Psoas muscle (tissue), 8 donors: ENCODE results near the gene C14orf93. TPM values are rescaled to one million over a fixed set of nuclear protein-coding genes. Genes with fewer than 3 reads are reported as not detected.

Source experiments
- ATAC-seq, 4 donors: fragments of 200-7000 bp; cut with Tn5 transposase; one replicate each; pipeline ENCODE4 v1.9.1; 2020; ENCODE audit warnings: moderate library complexity in 3 of 4, mild to moderate bottlenecking in 2 of 4
- DNase-seq, 2 donors: peaks; one replicate each; pipeline ENCODE4 v3.0.0-alpha.2; 2020
- H3K27ac ChIP-seq: fragments of 200-600 bp; one replicate; pipeline ENCODE4 v1.8.0; 2022
- H3K27me3 ChIP-seq, 3 donors: fragments of 200-600 bp in 1 of 3; one replicate each; pipeline versions ENCODE4 v1.6.1 to v1.8.0; 2013 to 2022; ENCODE audit warnings: low read length in 2 of 3, mild to moderate bottlenecking in 2 of 3, moderate library complexity in 1 of 3; ENCODE audit not compliant: insufficient read depth in 3 of 3
- H3K36me3 ChIP-seq, 2 donors: fragments of 200-600 bp in 1 of 2; one replicate each; pipeline versions ENCODE4 v1.6.1 to v1.8.0; 2013 to 2022; ENCODE audit warnings: low read depth in 1 of 2, mild to moderate bottlenecking in 1 of 2, moderate library complexity in 1 of 2; ENCODE audit not compliant: insufficient read depth in 1 of 2
- H3K4me1 ChIP-seq: fragments of 200-600 bp; one replicate; pipeline ENCODE4 v1.8.0; 2022
- H3K4me3 ChIP-seq: fragments of 200-600 bp; one replicate; pipeline ENCODE4 v1.8.0; 2022; ENCODE audit warnings: mild to moderate bottlenecking
- H3K9me3 ChIP-seq: fragments of 200-600 bp; one replicate; pipeline ENCODE4 v1.8.0; 2022
- WGBS, 3 donors: extraction: QIAGEN DNeasy Blood & Tissue Kit; methylation state at CpG; one replicate each; pipeline versions ENCODE4 v1.1.6 to v1.1.7; 2013; 5-methylcytosine and 5-hydroxymethylcytosine counted together
- intact Hi-C, 2 donors: fragments of 100-400 bp; cut with DNase I; formaldehyde crosslinking; loops; one replicate each; pipeline versions ENCODE4 v1.11.0 to v1.14.2; 2022
- polyA plus RNA-seq, 3 donors: library from polyadenylated mRNA; stranded (reverse); fragments of 200-250 nt; gene quantifications; one replicate each; pipeline ENCODE4 v1.2.3, GENCODE V29; 2013
- total RNA-seq, 4 donors: library from RNA; stranded (reverse); fragmentation: NEBNext Ultra II Directional in 2 of 4; extraction: Animal tissue kit (Norgen Biotek cat#: 25700) in 2 of 4; gene quantifications; one replicate each; pipeline versions ENCODE4 v1.2.1 to v1.2.4, GENCODE V29; 2021 to 2023
- TF ChIP-seq, protein P1 (sequence below): fragments of 200-600 bp; IDR thresholded peaks from one replicate; pipeline ENCODE4 v1.8.0; 2022; ENCODE audit warnings: antibody characterized with exemption
- donor health status: healthy with polysubstance abuse.
- donor health status: DM: no; HTN: no; CAD: no; lungs with moderate emphysema.
- donor health status: Bipolar disorder and iron deficiency.
- donor health status: healthy.
- donor health status: DM: yes; HTN: yes; CAD: no.
- donor health status: DM: no; HTN: no; CAD: no.
- donor health status: DM: no; HTN: no; CAD: no.
- donor health status: DM: yes; HTN: yes; CAD: no.

The C14orf93 gene
- total and polyA plus RNA-seq, 7 donors = 1.7 to 5.1 (median 3.5) TPM

DNA sequence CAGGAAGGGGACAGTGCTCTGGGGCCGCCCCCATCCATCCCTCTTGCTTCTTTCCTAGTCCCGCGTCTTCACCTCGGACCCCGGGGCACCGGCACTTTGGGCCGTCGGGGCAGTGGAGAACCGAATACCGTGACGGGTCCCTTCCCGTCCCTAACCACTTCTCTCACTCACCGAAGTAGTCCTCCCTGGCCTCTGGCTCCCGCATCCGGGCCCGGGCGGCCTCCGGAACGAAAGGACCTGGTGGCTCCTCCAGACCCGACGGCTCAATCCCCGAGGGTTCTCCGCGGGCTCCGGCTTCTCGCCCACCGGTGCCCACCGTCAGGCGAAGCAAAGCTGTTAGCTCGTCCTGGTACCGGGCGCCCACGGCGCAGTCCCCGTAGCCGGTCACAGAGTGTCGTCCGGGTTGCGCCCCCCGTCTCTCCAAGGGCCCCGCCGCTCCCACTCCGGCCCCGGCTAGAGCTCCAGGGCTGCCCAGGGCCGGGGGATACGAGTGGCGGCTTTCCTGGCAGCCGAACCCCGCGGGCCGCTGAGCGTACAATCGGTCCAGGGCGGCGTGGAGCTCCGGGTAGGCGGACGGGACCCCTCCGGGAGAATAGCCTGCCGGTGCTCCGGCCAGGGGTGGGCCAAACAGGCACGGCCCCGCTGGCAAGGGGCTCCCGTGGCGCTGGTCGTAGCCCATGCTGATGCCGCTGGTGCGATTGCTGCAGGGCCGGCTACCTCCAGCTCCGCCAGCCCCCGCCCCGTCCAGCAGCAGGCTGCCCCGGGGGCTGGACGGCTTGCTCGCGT, 28.7 kb downstream of the C14orf93 start:
- 1 to 3% (median 2%) methylated on average over 53 to 76 of the region's 76 CpGs for WGBS, 3 donors

DNA sequence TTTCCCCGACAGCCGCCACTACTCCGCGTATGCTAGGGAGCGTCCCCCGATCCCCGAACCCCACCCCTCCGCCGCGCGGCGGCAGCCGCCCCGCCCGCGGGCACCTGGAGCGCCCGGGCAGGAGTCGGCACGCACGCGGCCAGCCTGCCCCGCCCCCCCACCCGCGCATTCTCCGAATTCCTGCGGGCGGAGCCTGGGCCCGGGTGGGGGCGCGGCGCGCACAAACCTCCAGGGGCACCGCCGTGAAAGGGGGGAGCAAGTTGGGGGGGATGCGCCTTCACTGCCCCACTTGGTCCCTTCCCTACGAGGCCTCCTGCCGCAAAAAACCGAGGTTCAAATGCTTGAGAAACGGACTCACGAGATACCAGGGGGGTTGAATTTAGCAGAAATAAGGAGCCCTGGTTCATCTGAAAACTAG, 29.3 kb downstream of the C14orf93 start:
- DNase-seq = peak in 1 of 2 donors; percentile 21
- Histone ChIP-seq H3K4me1 (peaks cover 14% of the 10 kb centered on the region), H3K9me3 (no peaks in the 10 kb centered on the region), H3K27ac (no peak overlapping the region), H3K36me3 (no peaks in the 10 kb centered on the region), H3K27me3 (peaks cover 0 to 38% (median 20%) of the 10 kb centered on the region in 3 donors), H3K4me3 (peak overlapping the region; percentile 71)
- TF ChIP-seq, protein P1, sequence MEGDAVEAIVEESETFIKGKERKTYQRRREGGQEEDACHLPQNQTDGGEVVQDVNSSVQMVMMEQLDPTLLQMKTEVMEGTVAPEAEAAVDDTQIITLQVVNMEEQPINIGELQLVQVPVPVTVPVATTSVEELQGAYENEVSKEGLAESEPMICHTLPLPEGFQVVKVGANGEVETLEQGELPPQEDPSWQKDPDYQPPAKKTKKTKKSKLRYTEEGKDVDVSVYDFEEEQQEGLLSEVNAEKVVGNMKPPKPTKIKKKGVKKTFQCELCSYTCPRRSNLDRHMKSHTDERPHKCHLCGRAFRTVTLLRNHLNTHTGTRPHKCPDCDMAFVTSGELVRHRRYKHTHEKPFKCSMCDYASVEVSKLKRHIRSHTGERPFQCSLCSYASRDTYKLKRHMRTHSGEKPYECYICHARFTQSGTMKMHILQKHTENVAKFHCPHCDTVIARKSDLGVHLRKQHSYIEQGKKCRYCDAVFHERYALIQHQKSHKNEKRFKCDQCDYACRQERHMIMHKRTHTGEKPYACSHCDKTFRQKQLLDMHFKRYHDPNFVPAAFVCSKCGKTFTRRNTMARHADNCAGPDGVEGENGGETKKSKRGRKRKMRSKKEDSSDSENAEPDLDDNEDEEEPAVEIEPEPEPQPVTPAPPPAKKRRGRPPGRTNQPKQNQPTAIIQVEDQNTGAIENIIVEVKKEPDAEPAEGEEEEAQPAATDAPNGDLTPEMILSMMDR = no peak
- no peak for ATAC-seq
- intact Hi-C loops = loop anchor here (5.0 to 10.0 kb wide), 2 partner anchors 46 to 423 kb away; no protein-coding TSS in a partner anchor
- WGBS, 3 donors = 1 to 4% (median 2%) methylated on average over 12 to 41 of the region's 41 CpGs

More for the DNA sequence above, 28.7 kb downstream of the C14orf93 start:
- no peaks in the 10 kb centered on the region for H3K9me3 ChIP-seq
- no peaks in the 10 kb centered on the region for H3K36me3 ChIP-seq
- peak overlapping the region; percentile 71 for H3K4me3 ChIP-seq
- DNase-seq (no peak), ATAC-seq (peak in 2 of 4 donors; percentile 7 to 14)
- TF ChIP-seq, protein P1 = no peak
- intact Hi-C loops = loop anchor here (5.0 to 10.0 kb wide), 2 partner anchors 46 to 424 kb away; no protein-coding TSS in a partner anchor
- H3K4me1 ChIP-seq = peaks cover 14% of the 10 kb centered on the region
- H3K27ac ChIP-seq = no peak overlapping the region
- peaks cover 0 to 38% (median 20%) of the 10 kb centered on the region in 3 donors for H3K27me3 ChIP-seq

DNA sequence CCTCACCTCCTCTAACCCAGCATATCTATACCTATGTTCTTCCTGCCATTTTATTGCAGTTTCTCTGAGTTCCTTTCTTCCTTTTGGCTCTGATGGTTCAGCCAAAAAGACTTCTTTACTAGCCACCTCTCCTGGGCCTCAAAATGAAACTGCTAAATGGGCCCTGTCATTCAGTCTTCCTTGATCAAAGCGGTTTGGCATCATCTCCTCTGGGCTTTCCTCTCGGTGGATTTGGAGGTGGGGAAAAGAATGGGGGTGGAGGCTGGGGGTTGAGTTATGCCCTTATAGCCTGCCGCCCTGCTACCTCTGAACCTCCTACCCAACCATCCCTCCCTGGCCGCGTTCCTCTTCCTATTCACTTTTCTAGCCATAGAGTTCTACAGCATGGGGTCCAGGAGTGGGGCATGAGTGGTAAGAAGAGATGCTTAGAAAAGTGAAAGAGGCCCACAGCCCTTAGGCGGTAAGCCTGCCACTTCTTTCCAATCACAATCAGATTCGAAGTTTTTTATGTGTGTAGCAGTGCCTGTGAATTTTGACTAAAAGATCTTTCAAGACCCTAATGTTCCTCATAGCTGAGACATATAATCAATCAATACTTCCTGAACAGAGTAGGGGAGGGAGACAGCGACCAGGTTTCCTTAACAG, 30.1 kb downstream of the C14orf93 start:
- H3K27ac ChIP-seq = no peak overlapping the region
- peaks cover 14% of the 10 kb centered on the region for H3K4me1 ChIP-seq

DNA sequence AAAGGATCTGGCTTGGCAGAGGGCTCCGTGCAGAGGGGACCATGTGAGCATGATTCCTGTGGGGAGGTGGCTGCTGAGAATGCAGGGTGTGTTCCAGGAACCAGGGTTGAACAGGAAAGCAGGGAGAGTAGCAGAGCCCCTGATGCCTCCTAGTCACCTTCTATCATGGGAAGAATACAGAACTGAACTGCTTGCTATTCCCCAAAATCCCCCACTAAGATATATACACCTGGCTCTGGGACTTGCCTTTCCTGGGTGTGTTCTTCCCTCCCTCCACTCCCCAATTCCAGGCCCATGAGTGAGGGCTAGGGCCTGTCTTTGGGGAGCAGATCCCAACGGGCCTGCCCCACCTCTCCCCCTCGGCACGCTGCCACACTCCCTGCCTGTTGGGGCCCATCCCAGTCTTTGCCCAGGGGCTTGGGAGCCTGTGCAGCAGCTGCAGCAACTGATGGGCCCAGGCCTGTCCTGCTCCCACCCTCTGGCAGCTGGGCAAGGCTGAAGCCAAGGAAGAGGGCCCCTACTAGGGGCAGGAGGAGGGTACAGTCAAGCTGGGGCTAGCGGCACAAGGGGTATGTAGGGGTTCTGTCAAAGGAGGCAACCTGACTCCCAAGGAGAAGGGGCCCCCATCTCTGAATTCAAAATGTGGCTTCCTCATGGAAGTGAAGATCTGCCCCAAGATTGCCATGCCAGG, 30.8 kb downstream of the C14orf93 start:
- Histone ChIP-seq H3K27ac (no peak overlapping the region), H3K9me3 (no peaks in the 10 kb centered on the region), H3K4me3 (no peak overlapping the region), H3K36me3 (no peaks in the 10 kb centered on the region), H3K27me3 (peaks cover 0 to 38% (median 20%) of the 10 kb centered on the region in 3 donors), H3K4me1 (peaks cover 14% of the 10 kb centered on the region)
- ATAC-seq = no peak
- TF ChIP-seq, protein P1 = no peak
- DNase-seq = no peak
- intact Hi-C loops = no loop called here
- 58 to 71% (median 62%) methylated on average over 5 of the region's 5 CpGs for WGBS, 3 donors

More for the DNA sequence above, 30.1 kb downstream of the C14orf93 start:
- DNase-seq (no peak), ATAC-seq (no peak)
- 51 to 63% (median 53%) methylated on average over 8 of the region's 8 CpGs for WGBS, 3 donors
- Histone ChIP-seq H3K4me3 (peak overlapping the region; percentile 71), H3K36me3 (no peaks in the 10 kb centered on the region), H3K27me3 (peaks cover 0 to 38% (median 20%) of the 10 kb centered on the region in 3 donors), H3K9me3 (no peaks in the 10 kb centered on the region)
- TF ChIP-seq, protein P1 = no peak
- intact Hi-C loops = loop anchor here (5.0 to 10.0 kb wide), 2 partner anchors 45 to 423 kb away; no protein-coding TSS in a partner anchor
